ENCODE measurements around the gene PDCD10. TPM values are rescaled to one million over a fixed set of nuclear protein-coding genes. Genes with fewer than 3 reads are reported as not detected.

Gene PDCD10
- total RNA-seq, 4 donors from 2014 or later, result 39.6 to 63.5 (median 48.9) TPM

- TF ChIP-seq CTCF (IDR thresholded peaks at IDR 0.05) (no peak), POLR2A (IDR thresholded peaks at IDR 0.05) (no peak)
- intact Hi-C loops (cut with DNase I; ENCODE audit: low total_unique reads), result no loop called here
- DNase-seq (ENCODE audit: low spot score in 2 of 2), result no peak
- H3K4me3 ChIP-seq (ENCODE audit: low read depth, poor library complexity, severe bottlenecking), result no peak overlapping the region
- WGBS, 2 donors, result 87 to 100% methylated on average over 1 of the region's 1 CpG
These were observed 61.5 kb downstream of the PDCD10 start for GRCh38 chr3:167673221-167673620.

DNA sequence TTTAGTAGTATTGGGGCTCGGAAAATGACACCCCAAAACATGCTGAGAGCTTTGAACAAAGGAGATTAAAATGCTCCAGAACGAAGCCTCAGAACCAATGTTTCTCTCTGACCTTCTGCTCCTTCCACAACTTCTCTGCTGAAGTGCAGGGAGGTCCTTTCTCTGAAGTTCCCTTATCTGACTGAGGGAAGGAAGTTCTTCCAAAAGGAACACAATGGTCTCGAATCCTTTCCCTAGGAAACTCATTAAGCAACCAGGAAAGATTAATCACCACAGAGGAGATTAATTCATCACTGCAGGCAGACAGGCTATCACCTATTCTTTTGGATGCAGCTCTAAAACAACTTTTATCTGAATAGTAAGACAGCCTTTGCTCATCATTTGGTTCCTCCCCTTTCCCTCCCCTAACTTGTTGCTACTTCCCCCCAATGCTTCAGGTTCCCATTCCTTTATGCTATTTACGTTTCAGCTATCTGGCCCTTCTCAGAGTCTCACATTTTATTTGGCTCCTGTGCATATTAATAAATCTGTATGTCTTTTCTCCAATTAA is 62.7 kb downstream of the PDCD10 start:
- DNase-seq (ENCODE audit: low spot score in 2 of 2), result no peak
- TF ChIP-seq POLR2A (IDR thresholded peaks at IDR 0.05), result no peak
- TF ChIP-seq CTCF (IDR thresholded peaks at IDR 0.05), result no peak
- no peak overlapping the region for H3K4me3 ChIP-seq (ENCODE audit: low read depth, poor library complexity, severe bottlenecking)
- 88 to 92% methylated on average over 4 of the region's 4 CpGs for WGBS, 2 donors
- intact Hi-C loops (cut with DNase I; ENCODE audit: low total_unique reads), result no loop called here

- TF ChIP-seq POLR2A (IDR thresholded peaks at IDR 0.05) (no peak), CTCF (IDR thresholded peaks at IDR 0.05) (no peak)
- DNase-seq (ENCODE audit: low spot score in 2 of 2), result no peak
- no peak overlapping the region for H3K4me3 ChIP-seq (ENCODE audit: low read depth, poor library complexity, severe bottlenecking)
- intact Hi-C loops (cut with DNase I; ENCODE audit: low total_unique reads), result no loop called here
- 84 to 97% methylated on average over 1 of the region's 1 CpG for WGBS, 2 donors
These were observed 65.0 kb downstream of the PDCD10 start for GRCh38 chr3:167669699-167670098.

- WGBS, 2 donors, result 89 to 100% methylated on average over 1 of the region's 1 CpG
- intact Hi-C loops (cut with DNase I; ENCODE audit: low total_unique reads), result no loop called here
- TF ChIP-seq POLR2A (IDR thresholded peaks at IDR 0.05), result no peak
- no peak for TF ChIP-seq CTCF (IDR thresholded peaks at IDR 0.05)
- no peak for DNase-seq (ENCODE audit: low spot score in 2 of 2)
- H3K4me3 ChIP-seq (ENCODE audit: low read depth, poor library complexity, severe bottlenecking), result no peak overlapping the region
These were observed 66.0 kb downstream of the PDCD10 start for GRCh38 chr3:167668651-167669050.

GRCh38 chr3:167666563-167666962 is 68.1 kb downstream of the PDCD10 start:
- TF ChIP-seq POLR2A (IDR thresholded peaks at IDR 0.05) (no peak), CTCF (IDR thresholded peaks at IDR 0.05) (no peak)
- intact Hi-C loops (cut with DNase I; ENCODE audit: low total_unique reads), result no loop called here
- 75 to 80% methylated on average over 2 of the region's 2 CpGs for WGBS, 2 donors
- H3K4me3 ChIP-seq (ENCODE audit: low read depth, poor library complexity, severe bottlenecking), result no peak overlapping the region
- no peak for DNase-seq (ENCODE audit: low spot score in 2 of 2)

- intact Hi-C loops (cut with DNase I; ENCODE audit: low total_unique reads), result no loop called here
- 84 to 91% methylated on average over 5 of the region's 5 CpGs for WGBS, 2 donors
- no peak overlapping the region for H3K4me3 ChIP-seq (ENCODE audit: low read depth, poor library complexity, severe bottlenecking)
- no peak for TF ChIP-seq CTCF (IDR thresholded peaks at IDR 0.05)
- TF ChIP-seq POLR2A (IDR thresholded peaks at IDR 0.05), result no peak
- no peak for DNase-seq (ENCODE audit: low spot score in 2 of 2)
These were observed 71.7 kb downstream of the PDCD10 start for GRCh38 chr3:167662919-167663400.

All from lower leg skin (tissue), 4 donors.